PFSK-1 (cell line): ENCODE measurements around the gene SARDH.

Experiments
- POLR2AphosphoS5 ChIP-seq: IDR thresholded peaks from 2 replicates; pipeline ENCODE4 v1.6.1; 2012; ENCODE audit warnings: low read depth, mild to moderate bottlenecking, control low read depth, low read length, moderate library complexity
- TF ChIP-seq, protein P1 (sequence below), 2 experiments: IDR thresholded peaks; 2 replicates each; pipeline versions ENCODE4 v1.6.1 to v1.8.0; 2011 to 2012; ENCODE audit warnings: low read depth in 2 of 2, low read length in 2 of 2, control low read depth in 1 of 2, inconsistent platforms in 1 of 2, mild to moderate bottlenecking in 1 of 2, moderate library complexity in 1 of 2; ENCODE audit not compliant: insufficient read depth in 1 of 2

DNA sequence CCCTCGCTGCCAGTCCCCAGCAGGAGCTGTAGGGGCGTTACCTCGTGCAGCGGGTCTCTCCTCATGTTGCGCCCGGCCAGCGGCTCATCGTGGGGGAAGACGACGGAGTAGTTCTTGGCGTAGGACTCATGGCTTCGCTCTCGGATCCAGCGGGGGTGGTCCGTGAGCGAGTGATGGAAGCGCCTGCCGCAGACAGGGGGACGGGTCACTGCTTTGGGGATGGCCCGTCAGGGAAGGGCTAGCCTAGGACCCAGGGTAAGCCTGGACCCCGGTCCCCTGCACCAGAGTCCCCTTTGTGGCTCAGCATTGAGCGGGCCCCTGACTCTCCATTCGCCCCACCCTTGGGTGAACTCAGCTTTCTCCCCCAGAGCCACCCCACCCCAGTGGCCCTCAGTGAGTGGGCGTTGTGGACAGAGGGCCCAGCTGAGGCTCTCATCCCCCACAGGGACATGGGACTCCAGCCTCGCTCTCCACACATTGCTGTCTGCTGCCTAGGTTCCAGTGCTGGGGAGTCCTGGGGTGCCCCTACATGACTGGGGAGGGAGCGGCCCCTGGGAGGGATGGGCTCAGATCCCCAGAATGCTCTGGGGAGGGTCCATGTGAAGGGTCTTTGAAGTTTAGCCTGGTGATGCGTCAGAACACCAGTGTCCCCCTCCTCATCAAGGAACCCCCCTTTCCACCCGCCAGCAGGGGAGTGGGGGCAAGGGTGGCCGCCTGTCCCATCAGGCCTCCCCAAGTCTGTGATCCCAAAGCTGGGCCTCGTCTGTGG lies 29.7 kb downstream of the SARDH start:
- TF ChIP-seq POLR2AphosphoS5: no peak
- TF ChIP-seq, protein P1, sequence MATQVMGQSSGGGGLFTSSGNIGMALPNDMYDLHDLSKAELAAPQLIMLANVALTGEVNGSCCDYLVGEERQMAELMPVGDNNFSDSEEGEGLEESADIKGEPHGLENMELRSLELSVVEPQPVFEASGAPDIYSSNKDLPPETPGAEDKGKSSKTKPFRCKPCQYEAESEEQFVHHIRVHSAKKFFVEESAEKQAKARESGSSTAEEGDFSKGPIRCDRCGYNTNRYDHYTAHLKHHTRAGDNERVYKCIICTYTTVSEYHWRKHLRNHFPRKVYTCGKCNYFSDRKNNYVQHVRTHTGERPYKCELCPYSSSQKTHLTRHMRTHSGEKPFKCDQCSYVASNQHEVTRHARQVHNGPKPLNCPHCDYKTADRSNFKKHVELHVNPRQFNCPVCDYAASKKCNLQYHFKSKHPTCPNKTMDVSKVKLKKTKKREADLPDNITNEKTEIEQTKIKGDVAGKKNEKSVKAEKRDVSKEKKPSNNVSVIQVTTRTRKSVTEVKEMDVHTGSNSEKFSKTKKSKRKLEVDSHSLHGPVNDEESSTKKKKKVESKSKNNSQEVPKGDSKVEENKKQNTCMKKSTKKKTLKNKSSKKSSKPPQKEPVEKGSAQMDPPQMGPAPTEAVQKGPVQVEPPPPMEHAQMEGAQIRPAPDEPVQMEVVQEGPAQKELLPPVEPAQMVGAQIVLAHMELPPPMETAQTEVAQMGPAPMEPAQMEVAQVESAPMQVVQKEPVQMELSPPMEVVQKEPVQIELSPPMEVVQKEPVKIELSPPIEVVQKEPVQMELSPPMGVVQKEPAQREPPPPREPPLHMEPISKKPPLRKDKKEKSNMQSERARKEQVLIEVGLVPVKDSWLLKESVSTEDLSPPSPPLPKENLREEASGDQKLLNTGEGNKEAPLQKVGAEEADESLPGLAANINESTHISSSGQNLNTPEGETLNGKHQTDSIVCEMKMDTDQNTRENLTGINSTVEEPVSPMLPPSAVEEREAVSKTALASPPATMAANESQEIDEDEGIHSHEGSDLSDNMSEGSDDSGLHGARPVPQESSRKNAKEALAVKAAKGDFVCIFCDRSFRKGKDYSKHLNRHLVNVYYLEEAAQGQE (IDR thresholded peaks at IDR 0.05; ENCODE audit: insufficient read depth in 1 of 2, low read depth in 2 of 2, low read length in 2 of 2): no peak
